NCI-H2196 (cell line): ENCODE results near the gene SPG7.
"Not testable (repeated sequence)": the region's sequence is repeated elsewhere in the genome, so short reads cannot be mapped to it uniquely, and the experiment has no call there.

ENCODE experiments used
- DNase-seq: peaks from one replicate; lab custom pipeline; 2025; ENCODE audit not compliant: unreplicated experiment; lab: John Stamatoyannopoulos, UW

The SPG7 gene

DNA sequence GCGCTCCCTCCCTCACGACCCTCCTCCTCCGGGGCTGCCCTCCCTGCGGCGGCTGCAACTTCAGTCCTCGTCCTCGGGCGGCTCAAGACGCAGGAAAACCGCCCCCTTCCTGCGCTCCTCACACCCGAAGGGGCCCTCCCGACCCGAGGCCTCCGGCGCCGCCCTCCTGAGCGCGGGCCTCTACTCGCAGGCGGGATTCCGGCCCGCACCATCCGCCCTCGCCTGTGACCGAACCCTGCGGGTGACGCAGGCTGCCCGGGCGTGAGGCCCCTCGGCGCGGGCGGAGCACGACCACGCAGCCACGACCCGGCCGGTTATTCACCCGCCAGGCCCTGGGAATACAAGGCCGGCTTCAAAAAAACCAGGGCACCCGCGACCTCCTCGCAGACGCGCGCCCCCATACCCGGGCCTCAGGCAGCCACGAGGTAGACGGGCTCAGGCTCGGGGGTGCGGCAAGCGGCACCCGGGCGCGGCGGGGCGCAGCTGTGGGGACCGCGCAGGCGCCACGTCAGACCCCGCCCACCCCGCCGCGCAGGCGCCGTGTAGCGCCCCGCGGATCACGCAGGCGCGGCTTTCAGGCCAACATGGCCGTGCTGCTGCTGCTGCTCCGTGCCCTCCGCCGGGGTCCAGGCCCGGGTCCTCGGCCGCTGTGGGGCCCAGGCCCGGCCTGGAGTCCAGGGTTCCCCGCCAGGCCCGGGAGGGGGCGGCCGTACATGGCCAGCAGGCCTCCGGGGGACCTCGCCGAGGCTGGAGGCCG, at the start of gene SPG7:
Gene SPG7, plus strand, starts transcription at position 570 of the 757 bp plus-strand sequence. Its CDS starts 15 bp downstream, at position 585.
- peak; percentile 65 for DNase-seq

DNA sequence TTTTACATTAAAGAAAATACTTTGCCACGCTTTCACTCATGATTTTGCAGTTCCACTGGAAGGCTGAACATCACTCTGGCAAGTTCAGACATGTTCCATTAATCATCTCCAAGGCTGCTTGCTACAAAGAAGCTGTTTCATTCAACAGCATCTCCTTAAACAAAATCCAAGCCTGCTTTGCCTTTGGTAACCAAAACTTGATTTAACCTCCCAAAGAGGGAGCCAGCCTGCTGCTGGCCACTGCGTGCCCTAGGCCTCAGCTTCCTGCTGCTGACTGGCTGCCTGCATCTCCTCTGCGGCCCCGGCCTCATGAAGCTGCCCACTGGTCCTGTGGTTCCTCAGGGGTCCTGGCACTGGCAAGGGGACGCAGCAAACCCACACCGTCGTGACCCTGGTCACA, 49.7 kb upstream of the SPG7 start:
- no peak for DNase-seq

DNA sequence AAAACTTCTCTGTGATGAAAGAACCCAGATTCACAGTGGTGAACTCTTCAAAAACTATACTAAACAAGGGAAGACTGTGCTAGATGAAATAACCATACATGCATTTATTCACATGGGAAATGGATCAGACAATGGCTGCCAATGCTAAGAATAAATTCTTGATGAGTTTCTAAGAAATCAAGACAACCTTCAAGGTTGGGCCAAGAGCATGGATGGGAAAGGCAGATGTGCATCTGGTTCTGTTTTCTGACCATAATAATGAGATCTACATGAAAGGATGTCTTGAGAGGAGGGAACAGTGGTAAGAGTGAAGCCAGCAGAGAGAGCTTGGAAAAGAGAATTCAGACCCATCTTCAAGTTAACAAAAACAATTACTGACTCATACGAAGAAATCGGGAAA, 49.2 kb upstream of the SPG7 start:
- DNase-seq: no peak

DNA sequence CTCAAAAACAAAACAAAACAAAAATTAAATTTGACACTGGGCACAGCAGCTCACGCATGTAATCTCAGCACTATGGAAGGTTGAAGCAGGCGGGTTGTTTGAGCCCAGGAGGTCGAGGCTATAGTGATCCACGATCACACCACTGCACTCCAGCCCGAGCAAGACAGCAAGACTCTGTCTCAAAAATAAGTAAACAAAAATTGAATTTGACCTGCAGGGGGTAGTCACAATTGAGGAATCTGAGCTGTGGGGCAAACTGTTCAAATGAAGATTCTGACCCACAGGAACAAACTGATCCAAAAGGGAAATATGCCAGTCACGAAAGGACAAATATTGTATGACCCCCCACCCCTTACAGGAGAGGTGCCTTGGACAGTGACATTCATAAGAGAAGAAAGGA, 47.6 kb upstream of the SPG7 start:
- DNase-seq: no peak

DNA sequence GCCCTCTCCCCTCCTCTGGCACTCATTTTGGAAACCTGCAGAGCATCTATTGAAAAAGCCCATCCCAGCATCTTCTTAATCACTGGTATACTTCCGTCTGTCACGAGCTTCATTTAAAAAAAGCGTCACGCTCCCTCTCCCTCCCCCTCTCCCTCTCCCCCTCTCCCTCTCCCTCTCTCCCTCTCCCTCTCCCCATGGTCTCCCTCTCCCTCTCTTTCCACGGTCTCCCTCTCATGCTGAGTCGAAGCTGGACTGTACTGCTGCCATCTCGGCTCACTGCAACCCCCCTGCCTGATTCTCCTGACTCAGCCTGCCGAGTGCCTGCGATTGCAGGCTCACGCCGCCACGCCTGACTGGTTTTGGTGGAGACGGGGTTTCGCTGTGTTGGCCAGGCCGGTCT, 46.3 kb upstream of the SPG7 start:
- not testable (repeated sequence) for DNase-seq

DNA sequence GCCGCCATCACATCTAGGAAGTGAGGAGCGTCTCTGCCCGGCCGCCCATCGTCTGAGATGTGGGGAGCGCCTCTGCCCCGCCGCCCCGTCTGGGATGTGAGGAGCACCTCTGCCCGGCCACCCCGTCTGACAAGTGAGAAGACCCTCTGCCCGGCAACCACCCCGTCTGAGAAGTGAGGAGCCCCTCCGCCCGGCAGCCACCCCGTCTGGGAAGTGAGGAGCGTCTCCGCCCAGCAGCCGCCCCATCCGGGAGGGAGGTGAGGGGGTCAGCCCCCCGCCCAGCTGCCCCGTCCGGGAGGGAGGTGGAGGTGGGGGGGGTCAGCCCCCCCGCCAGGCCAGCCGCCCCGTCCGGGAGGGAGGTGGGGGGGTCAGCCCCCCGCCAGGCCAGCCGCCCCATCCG, 45.6 kb upstream of the SPG7 start:
- not testable (repeated sequence) for DNase-seq

DNA sequence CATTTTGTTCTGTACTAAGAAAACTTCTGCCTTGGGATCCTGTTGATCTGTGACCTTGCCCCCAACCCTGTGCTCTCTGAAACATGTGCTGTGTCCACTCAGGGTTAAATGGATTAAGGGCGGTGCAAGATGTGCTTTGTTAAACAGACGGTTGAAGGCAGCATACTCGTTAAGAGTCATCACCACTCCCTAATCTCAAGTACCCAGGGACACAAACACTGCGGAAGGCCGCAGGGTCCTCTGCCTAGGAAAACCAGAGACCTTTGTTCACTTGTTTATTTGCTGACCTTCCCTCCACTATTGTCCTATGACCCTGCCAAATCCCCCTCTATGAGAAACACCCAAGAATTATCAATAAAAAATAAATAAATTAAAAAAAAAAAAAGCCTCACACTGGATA, 44.9 kb upstream of the SPG7 start:
- not testable (repeated sequence) for DNase-seq

DNA sequence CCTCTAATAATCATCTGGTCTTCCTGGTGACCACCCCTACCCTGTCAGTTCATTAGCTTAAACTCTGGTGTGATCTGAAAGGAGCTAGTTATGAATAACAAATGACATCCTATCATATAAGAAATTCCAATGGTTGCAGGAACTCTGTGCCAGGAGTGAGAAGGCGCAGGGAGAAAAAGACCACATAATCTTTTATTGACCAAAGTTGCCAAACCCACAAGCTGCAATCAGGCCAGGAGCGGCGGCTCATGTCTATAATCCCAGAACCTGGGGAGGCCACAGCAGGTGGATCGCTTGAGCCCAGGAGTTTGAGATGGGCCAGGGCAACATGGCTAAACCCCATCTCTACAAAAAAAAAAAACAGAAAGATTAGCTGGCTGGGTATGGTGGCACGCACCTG, 41.3 kb upstream of the SPG7 start:
- no peak for DNase-seq

DNA sequence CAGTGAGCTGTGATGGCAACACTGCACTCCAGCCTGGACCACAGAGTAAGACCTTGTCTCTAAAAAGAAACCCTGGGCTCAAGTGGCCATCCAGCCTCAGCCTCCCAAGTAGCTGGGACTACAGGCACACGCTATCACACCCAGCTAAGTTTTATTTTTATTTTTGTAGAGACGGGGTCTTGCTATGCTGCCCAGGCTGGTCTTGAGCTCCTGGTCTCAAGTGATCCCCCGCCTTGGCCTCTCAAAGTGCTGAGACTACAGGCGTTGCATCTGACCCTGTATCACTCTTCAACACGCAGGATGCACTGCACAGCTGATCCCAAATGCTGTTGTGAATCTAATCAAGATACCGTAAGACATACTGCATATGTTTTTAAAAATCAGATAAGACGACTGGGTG, 40.8 kb upstream of the SPG7 start:
- DNase-seq: no peak

DNA sequence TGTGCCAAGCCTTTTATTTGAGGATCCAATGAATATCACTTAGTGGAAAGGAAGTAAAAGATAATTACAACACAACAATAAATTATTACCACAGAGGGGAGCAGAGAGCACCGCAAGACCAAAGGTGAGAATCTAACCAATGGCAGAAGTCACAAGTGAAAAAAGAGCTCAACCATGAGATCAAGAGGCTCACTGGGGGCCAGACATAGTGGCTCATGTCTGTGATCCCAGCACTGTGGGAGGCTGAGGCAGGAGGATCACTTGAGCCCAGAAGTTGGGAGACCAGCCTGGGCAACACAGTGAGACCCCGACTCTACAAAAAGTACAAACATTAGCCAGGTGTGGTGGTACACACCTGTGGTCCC, 35.5 kb upstream of the SPG7 start:
- no peak for DNase-seq

DNA sequence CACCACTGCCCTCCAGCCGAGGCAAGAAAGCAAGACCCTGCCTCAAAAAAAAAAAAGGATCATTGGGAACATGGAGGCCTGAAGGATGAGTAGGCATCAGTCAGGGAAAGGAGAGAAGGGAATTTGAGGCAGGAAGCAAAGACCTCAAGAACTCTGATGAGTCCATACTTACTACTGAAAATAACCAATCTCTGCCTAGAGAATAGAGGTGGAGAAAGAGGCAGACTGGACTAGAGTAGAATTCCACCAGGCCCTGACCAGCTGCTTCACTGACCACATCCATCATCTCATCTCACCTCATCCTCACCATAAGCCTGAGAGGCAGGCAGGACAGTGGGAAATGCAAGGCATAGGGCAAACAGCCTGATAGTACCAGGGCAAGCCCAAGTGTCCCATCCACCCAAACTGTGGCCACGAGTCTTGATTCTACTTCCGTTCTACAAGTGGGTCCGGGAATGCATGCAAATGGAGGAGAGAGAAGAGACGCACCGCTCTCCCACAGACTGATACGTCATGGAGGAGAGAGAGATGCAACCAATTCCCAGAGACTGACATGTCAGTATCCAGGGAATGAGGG, 35.0 kb upstream of the SPG7 start:
- DNase-seq: no peak

DNA sequence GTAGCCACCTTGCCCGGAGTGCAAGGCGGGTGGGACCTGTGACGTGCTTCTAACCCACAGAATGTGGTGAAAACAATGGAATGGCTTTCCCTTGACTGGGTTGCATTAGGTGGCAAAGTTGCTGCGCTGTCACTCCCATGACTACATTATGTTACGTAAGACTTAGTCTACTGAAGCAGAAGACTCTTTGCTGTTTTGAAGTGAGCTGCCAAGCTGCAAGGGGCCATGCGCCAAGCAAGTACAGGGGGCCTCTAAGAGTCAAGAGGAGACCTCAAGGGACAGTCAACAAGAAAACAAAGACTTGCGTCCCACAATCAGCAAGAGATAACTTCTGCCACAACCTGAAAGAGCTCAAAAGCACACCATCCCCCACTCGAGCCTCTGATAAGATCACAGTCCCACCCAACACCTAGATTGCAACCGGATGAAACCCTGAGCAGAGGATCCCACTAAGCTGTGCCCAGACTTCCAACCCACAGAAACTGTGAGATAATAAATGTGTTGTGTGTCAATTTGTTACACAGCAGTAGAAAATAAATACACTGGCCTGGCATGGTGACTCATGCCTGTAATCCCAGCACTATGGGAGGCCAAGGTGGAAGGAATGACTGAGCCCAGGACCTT, 34.3 kb upstream of the SPG7 start:
- no peak for DNase-seq

DNA sequence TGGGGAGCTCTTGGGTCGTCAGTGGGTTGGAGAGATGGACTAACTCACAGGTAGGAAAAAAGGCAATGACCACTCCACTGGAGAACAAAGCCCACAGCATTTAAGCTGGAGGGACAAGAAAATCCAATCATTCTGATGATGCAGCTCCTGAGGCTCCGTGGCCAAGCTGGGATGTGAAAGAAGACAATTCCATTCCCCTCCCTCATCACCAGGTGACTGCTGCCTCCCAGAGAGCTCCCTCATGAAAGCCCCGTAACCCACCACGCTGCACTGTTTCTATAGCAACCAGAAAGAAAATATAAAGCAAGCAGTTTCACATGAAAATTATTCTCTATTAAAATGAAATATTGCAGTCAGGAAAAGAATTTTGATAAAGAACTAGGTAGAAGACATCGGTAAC, 33.1 kb upstream of the SPG7 start:
- no peak for DNase-seq

DNA sequence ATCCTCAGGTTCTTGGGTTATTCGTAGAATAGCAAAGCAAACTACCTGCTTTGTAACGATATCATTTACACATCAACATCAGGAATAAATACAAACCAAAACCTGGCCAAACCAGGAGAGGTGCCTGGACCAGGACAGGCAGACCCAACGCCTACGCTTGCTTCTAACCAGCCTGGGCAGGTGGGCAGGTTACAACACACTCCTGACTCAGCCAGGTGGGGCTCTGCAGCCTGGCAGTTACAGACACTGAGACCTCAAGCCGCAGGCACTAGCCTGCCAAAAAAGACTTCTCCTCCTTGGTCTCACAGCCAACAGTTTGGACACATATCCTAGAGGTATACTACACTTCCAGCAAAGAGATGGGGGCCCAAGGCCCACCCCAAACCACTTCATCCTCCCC, 31.8 kb upstream of the SPG7 start:
- peak; percentile 17 for DNase-seq

DNA sequence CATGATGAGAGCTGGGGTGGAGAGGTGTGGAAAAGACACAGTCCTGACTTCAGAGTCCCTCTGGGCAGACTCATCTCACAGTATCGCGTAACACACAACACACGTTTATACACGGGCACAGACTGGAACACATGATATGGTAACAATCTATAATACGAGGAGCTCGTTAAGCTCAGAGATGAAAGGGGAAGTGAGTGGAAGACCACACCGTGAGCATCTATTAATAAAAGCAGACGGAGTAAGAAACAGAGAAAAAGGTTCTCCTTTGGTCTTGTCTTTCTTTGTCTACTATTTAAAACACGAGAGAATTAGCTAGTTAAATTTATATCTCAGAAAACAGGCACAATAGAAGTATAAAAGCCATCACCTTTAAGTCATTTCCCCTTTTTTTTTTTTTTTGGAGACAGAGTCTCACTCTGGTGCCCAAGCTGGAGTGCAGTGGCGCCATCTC, 31.4 kb upstream of the SPG7 start:
- no peak for DNase-seq

DNA sequence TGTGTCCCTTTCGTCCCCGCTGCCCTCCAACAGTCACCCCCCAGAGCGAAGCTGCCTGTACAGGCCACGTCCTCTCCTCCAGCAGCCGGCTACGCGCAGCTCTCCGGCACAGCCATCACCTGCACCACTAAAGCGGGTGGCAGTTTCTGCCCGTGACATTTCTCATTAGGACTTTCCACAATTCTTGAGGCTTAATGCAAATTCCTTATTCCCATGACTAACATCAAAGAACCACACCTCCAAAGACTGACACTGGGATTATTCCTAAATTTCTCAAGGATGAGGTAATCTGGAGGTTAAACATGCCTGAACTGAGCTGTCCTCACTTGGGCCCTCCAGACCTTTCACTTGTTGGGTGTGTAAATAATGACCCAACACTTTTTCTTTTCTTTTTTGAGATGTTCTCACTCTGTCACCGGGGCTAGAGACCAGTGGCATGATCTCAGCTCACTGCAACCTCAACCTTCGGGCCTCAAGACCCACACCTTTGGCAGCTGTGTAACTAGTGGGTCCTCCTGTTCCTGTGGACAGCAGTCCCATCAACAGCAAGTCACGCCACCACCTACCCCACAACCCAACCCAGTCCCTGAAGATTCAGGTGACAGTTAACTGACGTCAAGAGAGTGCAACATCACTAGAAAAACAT, 29.5 kb upstream of the SPG7 start:
- no peak for DNase-seq

DNA sequence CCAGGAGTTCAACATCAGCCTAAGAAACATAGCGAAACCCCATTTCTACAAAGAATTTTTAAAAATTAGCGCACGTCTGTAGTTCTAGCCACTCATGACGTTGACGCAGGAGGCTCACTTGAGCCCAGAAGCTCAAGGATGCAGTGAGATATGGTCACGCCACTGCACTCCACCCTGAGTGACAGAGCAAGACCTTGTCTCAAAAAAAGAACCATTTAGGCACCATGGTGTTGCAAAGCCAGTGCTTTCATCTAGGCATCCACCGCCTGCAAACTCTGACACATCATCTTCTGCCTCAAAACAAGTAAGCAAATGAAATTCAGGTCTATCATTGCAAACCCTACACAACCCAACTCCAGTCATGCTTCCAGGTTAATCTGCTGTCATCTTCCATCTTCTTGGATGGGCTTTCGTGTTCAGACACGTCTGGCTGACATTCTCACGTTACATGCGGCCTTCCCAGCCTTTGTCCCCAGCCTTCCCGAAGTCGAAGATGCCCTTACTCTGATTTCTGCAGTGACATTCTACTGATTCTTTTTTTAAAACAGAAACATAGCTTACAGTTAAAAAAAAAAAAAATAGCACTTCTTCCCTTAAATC, 26.7 kb upstream of the SPG7 start:
- no peak for DNase-seq

DNA sequence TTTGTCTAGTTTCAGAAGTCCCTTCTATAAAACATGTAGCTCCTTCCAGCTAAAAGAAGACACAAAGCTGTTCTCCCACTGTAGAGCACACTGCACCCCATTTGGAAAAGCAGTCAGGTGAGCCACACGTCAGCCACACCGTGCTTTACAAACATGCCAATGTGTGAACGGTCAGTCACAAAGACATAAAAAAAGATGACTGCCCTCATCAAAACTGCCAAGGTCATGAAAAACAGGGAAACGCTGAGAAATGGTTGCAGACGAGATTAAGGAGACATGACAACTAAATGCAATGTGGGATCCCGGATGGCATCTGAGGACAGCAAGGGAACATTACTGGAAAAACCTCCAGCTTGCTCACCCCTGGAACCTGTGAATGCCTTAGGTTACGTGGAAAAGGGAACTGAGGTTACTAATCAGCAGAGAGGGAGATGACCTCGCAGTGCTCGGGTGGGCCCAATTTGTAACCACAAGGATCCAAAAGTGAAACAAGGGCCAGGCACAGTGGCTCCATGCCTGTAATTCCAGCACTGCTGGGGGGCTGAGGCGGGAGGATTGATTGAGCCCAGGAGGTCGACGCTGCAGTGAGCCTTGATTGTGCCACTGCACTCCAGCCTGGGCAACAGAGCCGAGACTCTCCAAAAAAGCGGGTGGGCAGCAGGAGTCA, 25.9 kb upstream of the SPG7 start:
- no peak for DNase-seq

DNA sequence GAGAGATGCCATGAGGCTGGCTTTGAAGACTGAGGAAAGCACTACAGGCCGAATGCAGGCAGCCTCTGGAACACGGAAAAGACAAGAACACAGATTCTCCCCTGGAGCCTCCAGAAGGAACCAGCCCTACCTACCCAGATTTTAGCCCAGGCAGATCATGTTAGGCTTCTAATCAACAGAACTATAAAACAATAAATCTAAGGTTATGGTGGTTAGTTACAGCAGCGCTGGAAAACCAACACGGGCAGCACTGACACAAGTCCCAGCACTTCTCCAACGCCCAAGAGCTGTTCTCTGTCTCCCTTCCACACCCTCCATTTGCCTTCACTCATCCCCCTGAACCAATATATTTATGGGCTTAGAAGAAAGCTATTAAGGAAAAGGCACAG, 25.4 kb upstream of the SPG7 start:
- no peak for DNase-seq

DNA sequence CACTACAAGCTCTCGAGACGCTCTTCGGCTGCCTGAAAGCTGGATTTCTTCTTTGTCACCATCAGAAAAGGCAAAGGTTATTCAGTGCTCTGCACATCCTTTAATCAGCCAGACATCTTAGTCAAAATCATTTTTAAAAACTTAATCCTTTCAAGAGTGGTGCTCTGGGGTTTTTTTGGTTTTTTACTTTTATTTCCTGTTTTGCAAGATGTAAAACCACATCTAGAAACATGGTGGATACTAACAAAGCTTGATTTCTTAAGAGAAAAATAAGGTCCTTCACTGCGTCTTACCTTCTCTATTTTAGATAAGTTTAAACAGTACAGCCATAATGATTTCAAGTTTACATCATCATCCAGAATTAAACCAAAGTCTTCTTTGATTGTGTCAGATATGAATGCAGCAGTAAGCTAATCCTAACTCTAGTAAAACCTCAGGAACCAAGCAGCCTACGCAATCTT, 24.1 kb upstream of the SPG7 start:
- DNase-seq: no peak
